ENCODE results near the gene CD7. TPM values are rescaled to one million over a fixed set of nuclear protein-coding genes. Genes with fewer than 3 reads are reported as not detected.

CD7 gene
- total RNA-seq, 1 donor from 2014 or later = not detected

DNA sequence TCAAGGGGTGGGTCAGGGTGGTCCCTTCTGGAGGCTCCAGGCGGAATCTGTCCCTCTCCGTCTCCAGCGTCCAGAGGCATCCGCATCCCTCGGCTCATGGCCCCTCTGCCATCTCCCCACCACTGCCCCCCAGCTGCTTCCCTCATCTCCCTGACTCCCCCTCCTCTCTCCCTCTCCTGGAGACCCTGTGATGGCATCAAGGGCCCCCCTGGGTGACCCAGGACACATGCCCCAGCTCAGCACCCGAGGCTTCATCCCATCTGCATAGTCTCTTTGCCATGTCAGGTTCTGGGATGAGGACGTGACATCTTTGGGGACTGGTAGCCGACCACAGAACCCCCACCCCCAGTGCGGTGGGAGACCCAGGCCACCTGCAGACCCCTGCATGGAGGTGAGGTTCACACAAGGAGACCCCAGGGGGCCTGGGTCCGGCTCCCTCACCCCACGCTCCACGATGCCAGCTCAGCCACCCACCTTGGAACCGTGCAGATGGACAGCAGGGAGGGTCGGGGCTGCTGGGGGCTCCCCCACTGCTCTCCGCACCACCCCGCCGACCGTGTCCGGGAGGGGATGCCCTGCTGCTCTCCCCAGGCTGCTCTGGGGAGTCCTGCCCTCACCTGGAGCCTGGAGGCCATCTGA, 12.4 kb upstream of the CD7 start:
- H3K27me3 Mint-ChIP-seq (ENCODE audit: insufficient read depth, low read depth) = peaks cover 19% of the 10 kb centered on the region
- Histone ChIP-seq H3K9me3 (ENCODE audit: low read depth) (no peaks in the 10 kb centered on the region), H3K4me2 (no peak overlapping the region), H4K20me1 (ENCODE audit: low read depth) (peaks cover 4% of the 10 kb centered on the region), H3K27me3 (peaks cover 71% of the 10 kb centered on the region), H3F3A (ENCODE audit: low read depth) (peaks cover 8% of the 10 kb centered on the region), H2AFZ (replicated peaks) (no peak overlapping the region), H3K4me3 (no peak overlapping the region), H3K9ac (no peak overlapping the region), H3K36me3 (no peaks in the 10 kb centered on the region), H3K27ac (no peak overlapping the region), H3K4me1 (peaks cover 37% of the 10 kb centered on the region), H3K79me2 (ENCODE audit: low read depth) (no peaks in the 10 kb centered on the region)
- no peak overlapping the region for H3K4me3 Mint-ChIP-seq
- DNase-seq (ENCODE audit: low spot score) = no peak
- no peak overlapping the region for H3K27ac Mint-ChIP-seq
- H3K9me3 Mint-ChIP-seq = no peaks in the 10 kb centered on the region
- peaks cover 24% of the 10 kb centered on the region for H3K4me1 Mint-ChIP-seq
- no peaks in the 10 kb centered on the region for H3K36me3 Mint-ChIP-seq
- no peak for TF ChIP-seq EZH2phosphoT487 (IDR thresholded peaks at IDR 0.05)
- no peak for TF ChIP-seq EZH2 (IDR thresholded peaks at IDR 0.05)
- no peak for TF ChIP-seq CTCF (IDR thresholded peaks at IDR 0.05)

- TF ChIP-seq CTCF (IDR thresholded peaks at IDR 0.05) (no peak), EZH2 (IDR thresholded peaks at IDR 0.05) (no peak), EZH2phosphoT487 (IDR thresholded peaks at IDR 0.05) (no peak)
- H3K4me3 ChIP-seq = no peak overlapping the region
- H3K36me3 ChIP-seq = no peaks in the 10 kb centered on the region
- H3K27ac Mint-ChIP-seq = no peak overlapping the region
- peaks cover 17% of the 10 kb centered on the region for H3K27me3 Mint-ChIP-seq (ENCODE audit: insufficient read depth, low read depth)
- no peaks in the 10 kb centered on the region for H4K20me1 ChIP-seq (ENCODE audit: low read depth)
- DNase-seq (ENCODE audit: low spot score) = no peak
- H3K9me3 Mint-ChIP-seq = no peaks in the 10 kb centered on the region
- H3K4me2 ChIP-seq = no peak overlapping the region
- no peaks in the 10 kb centered on the region for H3K9me3 ChIP-seq (ENCODE audit: low read depth)
- peaks cover 29% of the 10 kb centered on the region for H3K4me1 ChIP-seq
- no peak overlapping the region for H3K4me3 Mint-ChIP-seq
- H3K79me2 ChIP-seq (ENCODE audit: low read depth) = no peaks in the 10 kb centered on the region
- H3K4me1 Mint-ChIP-seq = peaks cover 23% of the 10 kb centered on the region
- H3K27ac ChIP-seq = no peak overlapping the region
- no peak overlapping the region for H3K9ac ChIP-seq
- H3F3A ChIP-seq (ENCODE audit: low read depth) = no peaks in the 10 kb centered on the region
- H3K36me3 Mint-ChIP-seq = no peaks in the 10 kb centered on the region
- no peak overlapping the region for H2AFZ ChIP-seq (replicated peaks)
- peaks cover 63% of the 10 kb centered on the region for H3K27me3 ChIP-seq
These were observed 11.6 kb upstream of the CD7 start for GRCh38 chr17:82328994-82329507.

DNA sequence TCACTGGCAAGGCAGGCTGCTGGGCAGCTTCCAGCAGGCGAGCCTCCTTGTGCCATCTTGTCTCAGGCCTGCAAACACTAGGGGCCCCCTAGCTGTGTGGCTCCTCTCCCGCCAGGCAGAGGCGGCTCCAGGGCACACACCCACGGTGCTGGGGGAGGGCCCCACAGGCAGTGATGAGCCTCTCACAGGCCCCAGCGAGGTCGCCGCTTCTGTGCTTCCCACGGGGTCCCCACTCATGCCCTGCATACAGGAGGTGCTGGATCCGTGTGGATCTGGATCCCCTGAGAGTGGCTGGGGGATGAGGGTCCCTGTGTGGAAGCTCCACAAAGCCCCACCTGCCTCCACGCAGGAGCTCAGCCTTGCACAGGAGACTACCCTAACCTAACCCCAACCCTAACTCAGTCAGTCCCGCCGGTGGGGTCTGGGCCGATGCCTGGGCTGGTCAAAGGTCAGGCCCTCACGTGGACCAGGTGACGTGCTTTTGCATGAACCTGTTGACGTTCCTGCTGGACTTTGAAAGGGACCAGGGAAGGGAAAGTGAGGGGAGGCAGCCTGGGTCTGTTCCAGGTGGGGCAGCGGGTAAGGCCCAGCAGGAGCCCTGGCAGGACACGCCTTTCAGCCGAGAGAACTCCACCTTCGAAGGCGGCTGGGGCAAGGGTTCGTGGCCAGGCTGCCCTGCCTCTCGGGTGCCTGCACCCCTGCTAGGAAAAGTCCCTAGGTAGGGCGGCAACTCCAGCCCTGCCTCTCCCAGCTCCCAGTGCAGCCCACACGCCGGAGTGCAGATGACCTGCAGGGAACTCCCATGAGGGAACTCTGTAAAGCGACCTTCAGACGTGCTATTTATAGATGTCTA, 11.0 kb upstream of the CD7 start:
- TF ChIP-seq EZH2phosphoT487 (IDR thresholded peaks at IDR 0.05) = no peak
- no peak for TF ChIP-seq CTCF (IDR thresholded peaks at IDR 0.05)
- no peak for TF ChIP-seq EZH2 (IDR thresholded peaks at IDR 0.05)
- no peaks in the 10 kb centered on the region for H4K20me1 ChIP-seq (ENCODE audit: low read depth)
- H3F3A ChIP-seq (ENCODE audit: low read depth) = no peaks in the 10 kb centered on the region
- no peaks in the 10 kb centered on the region for H3K36me3 Mint-ChIP-seq
- no peak overlapping the region for H2AFZ ChIP-seq (replicated peaks)
- no peak overlapping the region for H3K4me3 ChIP-seq
- no peaks in the 10 kb centered on the region for H3K9me3 Mint-ChIP-seq
- no peak overlapping the region for H3K27ac Mint-ChIP-seq
- no peaks in the 10 kb centered on the region for H3K9me3 ChIP-seq (ENCODE audit: low read depth)
- H3K27me3 ChIP-seq = peaks cover 57% of the 10 kb centered on the region
- H3K79me2 ChIP-seq (ENCODE audit: low read depth) = no peaks in the 10 kb centered on the region
- no peak overlapping the region for H3K9ac ChIP-seq
- H3K27me3 Mint-ChIP-seq (ENCODE audit: insufficient read depth, low read depth) = peaks cover 16% of the 10 kb centered on the region
- peak overlapping the region; percentile 31 for H3K4me2 ChIP-seq
- no peak for DNase-seq (ENCODE audit: low spot score)
- H3K4me1 Mint-ChIP-seq = peaks cover 23% of the 10 kb centered on the region
- H3K4me1 ChIP-seq = peaks cover 22% of the 10 kb centered on the region
- no peak overlapping the region for H3K27ac ChIP-seq
- H3K36me3 ChIP-seq = no peaks in the 10 kb centered on the region
- H3K4me3 Mint-ChIP-seq = peak overlapping the region; percentile 60

Measured in neural progenitor cell (in vitro differentiated cells).